ENCODE measurements around the gene WNK4.
"Not testable (repeated sequence)": the region's sequence is repeated elsewhere in the genome, so short reads cannot be mapped to it uniquely, and the experiment has no call there.

Gene WNK4

DNA sequence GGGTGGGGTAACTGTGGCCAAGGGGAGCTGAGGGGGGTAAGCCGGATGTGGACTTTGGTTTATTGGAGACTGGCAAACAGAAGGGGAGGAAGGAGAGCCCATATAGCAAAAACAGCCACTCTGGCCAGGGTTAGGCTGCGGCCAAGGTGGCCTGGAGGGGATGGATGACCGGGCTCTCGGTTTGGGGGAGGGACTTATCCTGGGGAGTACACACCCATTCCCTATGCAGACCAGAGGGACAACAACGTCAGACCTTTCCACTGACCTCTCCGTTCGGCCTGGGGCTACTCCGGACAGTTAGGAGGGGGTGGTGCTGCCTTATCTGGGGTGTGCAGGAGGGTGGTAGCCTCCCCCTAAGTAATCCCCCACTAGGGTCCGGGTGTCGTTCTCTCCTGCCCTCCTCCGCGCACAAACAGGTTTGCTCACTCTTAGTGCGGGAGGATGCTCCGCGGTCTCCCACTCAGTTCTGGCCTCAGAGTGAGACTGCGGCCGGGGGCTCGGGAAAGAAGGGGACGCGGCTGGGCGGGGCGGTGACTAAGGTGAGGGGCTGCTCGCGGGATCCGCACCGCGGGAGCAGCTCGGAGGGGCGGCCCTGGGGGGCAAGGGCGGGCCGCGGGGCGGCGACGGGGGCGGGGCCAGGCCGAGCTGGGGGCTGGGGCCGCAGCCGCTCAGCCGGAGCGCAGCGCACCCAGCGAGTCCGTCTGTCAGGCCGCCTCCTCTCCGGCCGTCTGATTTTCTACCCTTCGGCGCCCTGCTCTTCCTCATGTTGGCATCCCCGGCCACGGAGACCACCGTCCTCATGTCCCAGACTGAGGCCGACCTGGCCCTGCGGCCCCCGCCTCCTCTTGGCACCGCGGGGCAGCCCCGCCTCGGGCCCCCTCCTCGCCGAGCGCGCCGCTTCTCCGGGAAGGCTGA lies at the start of gene WNK4:
Gene WNK4 (plus strand): TSS at position 675 of the 915 bp plus-strand sequence. CDS start 89 bp downstream, at position 764.
- no peak for DNase-seq

- DNase-seq = no peak
Measured at GRCh38 chr17:42740699-42741098, 39.7 kb upstream of the WNK4 start.

- DNase-seq = not testable (repeated sequence)
Measured at GRCh38 chr17:42742916-42743315, 37.5 kb upstream of the WNK4 start.

GRCh38 chr17:42743595-42744282 lies 36.7 kb upstream of the WNK4 start:
- DNase-seq = no peak

DNA sequence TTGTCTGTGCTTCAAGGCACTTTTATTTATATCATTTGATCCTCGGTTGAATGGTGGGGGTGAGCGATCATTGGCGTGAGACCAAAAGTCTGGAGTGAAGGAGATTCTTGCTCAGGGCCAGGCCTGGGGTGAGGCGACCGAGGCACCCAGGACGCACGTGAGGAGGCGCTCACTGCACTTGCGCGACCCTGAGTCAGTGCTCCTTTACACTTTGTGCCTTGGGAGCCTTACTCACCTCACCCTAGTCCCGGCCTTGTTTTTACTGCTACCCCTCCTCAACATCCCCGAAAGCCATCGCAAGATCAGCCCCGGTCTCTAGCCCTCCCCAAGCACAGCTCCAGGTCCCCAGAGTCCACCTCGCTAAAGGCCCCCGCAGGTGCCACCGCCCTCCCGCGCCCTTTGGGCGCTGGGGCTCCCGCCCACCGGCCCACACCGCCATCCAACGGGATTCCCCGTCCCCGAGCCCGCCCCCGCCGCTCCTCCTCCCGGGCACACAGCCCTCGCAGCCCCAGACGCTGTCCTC lies 36.1 kb upstream of the WNK4 start:
- DNase-seq = peak; percentile 54 to 55

GRCh38 chr17:42744806-42745617 lies 35.4 kb upstream of the WNK4 start, which contains the start of gene EZH1:
TSS of gene EZH1 (minus strand) at chr17:42745040. CDS start at chr17:42728941, 16,099 bp downstream.
- DNase-seq = peak; percentile 92 to 93

- no peak for DNase-seq
Measured at GRCh38 chr17:42748202-42748907, 32.1 kb upstream of the WNK4 start.

DNA sequence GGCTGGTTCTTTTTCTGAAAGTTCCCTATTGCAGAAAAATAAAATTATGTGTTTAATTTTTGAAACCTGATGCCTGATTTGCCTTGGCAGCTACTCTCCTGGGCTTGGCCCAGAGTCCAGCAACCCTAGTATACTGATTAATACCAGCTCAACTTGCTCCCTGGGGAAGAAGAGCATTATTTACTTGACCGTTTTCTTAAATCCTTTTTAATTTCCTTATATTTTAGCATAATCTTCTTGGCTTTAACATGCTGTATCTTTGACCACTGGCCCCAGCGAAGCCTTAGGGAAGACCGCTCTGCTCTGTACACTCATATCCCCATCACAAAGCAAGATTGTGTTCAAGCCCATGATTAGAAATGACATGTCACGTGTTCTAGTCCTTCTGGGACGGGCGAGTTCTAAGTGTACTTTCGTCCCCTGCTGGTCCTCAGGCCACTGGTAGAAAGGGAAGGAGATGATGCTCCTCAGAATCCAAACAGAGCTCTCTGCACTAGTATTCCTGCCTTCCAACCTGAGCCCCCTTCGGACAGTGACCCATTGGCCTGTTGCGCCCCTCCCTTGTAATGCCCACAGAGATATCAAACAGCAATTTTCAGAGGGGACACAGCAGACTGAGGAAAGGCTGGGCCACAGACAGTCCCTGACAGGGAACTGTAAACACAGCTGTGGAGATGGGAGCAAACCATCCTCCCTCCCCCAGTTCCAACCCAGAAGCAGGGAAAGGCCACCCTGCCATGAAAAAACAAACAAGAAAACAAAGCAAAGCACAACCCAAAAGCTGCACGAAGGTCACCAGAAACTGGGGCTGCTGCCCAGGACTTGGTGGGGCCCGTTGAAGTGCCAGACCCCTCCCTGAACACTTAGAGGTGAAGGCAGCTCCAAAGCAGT lies 31.3 kb upstream of the WNK4 start:
- no peak for DNase-seq

DNA sequence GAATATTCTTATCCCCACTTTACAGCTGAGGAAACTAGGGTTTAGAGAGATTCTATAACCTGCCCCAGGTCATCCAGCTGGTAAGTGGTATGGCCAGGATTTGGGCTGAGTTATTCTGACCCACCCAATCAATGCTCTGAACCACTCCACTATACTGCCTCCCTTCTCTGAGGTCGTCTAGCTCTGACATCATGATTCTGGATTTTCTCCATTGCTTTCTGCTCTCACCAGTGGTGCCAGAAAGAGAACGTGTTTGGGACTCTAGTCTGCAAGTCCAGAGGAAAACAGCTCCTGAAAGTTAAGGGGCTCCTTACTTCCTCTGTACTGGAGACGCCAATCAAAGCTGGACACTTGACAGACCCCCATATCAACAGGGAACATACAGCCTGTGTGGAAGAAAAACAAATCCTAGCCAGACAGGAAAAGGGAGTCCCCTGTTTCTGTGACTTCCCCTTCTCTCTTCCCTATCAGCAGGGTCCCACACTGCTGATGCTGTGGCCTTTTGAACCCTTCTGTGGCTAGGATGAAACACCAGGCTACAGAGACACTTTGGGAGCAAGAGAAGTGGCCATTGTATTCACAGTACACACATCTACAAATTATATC lies 29.6 kb upstream of the WNK4 start:
- peak in 1 of 2 experiments; percentile 34 for DNase-seq

GRCh38 chr17:42751628-42752027 lies 28.8 kb upstream of the WNK4 start:
- DNase-seq = no peak

GRCh38 chr17:42754782-42755181 lies 25.6 kb upstream of the WNK4 start:
- DNase-seq = no peak

DNA sequence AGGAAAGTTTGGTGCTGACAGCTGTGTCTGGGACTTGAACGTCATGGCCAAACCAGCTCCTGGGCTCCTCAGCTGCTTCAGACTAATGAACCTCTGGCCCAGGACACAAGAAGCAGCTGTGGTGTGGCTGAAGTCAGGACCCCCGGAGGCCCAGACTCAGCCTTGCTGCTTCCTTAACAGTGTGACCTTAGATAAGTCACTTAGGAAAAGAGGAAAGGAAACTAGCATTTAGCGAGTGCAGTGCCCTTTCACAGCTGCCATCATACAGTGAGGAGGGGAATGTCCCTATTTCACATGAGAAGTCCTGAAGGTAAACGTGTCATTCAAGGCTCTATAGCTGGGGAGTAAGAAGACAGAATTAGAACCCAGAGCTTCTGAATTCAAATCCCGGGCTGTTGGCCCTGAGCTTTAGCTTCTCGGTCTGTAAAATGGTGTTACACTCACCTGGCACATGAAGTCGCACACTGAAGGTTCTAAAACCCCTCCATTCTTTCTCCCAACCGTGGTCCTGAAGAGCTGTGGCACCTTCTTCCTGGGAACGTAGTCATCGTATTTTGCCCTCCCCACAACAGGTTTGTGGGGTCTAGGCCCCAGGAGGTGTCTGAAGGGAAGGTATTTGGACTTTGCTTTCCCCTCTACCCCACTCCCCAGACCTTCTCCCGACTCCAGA lies 20.3 kb upstream of the WNK4 start:
- DNase-seq = no peak

DNA sequence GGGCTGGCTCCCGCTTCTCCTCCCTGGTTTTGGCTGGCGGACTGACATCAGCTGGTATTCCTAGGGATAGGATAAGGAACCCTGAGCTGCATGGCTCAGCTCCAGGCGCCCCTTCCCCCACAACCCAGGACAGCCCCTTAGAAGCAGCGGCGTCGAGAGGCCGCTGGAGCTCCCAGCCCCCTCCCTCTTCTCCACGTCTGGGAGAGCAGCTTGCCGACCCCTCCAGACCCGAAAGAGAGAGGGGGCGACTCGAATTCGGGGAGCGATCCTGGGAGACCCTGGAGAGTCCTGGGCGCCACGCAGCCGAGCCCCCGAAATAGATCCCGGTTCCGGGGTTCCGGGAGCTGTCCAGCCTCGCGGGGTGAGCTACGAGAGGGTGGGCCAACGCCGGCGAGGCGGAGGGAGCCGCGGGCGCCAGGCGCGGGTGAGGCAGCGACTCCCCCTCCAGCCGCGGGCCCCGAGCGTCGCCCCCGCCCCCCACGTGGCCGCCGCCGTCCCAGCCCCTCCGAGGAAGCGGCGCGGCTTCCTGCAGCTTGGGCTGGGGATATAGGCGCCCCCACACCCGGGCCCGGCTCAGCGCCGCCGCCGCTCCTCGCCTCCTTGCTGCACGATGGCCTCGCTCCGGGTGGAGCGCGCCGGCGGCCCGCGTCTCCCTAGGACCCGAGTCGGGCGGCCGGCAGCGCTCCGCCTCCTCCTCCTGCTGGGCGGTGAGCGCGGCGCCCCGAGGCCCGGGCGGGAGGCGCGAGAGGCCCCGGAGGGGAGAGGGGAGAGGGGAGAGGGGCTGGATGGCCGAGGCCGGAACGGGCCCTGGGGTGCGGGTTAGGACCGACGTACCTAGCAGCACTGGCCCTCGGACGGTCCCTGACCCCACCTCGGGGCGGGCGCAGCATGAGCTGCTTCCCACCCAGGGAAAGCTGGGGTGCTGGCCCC lies 19.5 kb upstream of the WNK4 start, which contains the start of gene RAMP2:
Gene RAMP2 (plus strand): TSS at position 576 of the 930 bp plus-strand sequence. CDS start 35 bp downstream, at position 611.
- DNase-seq = no peak

DNA sequence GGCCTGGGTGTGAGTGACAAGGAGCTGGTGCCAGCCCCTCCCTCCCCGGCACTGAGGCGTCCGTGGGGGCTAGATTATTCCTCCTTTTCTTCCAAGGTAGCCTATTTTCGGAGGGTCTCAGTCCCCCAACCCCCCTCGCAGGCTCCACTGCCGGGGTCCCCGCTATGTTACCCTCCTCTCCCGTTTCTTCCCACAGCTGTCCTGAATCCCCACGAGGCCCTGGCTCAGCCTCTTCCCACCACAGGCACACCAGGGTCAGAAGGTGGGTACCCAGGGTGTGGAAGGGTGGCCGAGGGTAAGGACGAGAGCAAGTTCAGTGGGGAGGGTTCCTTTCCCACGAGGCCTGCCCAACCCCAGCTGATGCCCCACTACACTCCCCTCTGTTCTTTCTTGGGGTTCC lies 18.8 kb upstream of the WNK4 start:
- DNase-seq = no peak

DNA sequence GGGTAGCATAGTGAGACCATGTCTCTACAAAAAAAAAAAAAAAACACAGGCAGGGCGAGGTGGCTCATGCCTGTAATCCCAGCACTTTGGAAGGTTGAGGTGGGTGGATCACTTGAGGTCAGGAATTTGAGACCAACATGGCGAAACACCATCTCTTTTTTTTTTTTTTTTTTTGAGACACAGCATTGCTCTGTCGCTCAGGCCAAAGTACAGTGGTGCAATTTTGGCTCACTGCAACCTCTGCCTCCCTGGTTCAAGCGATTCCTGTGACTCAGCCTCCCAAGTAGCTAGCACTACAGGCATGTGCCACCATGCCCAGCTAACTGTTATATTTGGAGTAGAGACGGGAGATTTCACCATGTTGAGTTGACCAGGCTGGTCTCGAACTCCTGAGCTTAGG lies 14.3 kb upstream of the WNK4 start:
- DNase-seq = no peak

GRCh38 chr17:42767512-42767911 lies 12.9 kb upstream of the WNK4 start:
- DNase-seq = peak in 1 of 2 experiments; percentile 39

- not testable (repeated sequence) for DNase-seq
Measured at GRCh38 chr17:42768006-42768405, 12.4 kb upstream of the WNK4 start.

DNA sequence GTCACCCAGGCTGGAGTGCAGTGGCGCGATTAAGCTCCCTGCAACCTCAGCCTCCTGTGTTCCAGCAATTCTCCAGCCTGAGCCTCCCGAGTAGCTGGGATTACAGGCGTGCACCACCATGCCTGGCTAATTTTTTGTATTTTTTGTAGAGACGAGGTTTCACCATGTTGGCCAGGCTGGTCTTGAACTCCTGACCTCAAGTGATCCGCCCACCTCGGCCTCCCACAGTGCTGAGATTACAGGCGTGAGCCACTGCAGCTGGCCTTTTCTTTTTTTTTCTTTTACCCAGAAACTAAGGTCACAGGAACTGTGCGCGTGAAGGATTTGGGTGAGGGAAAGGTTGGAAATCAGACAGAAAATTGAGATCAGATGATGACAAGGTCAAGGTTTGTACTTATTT lies 10.4 kb upstream of the WNK4 start:
- DNase-seq = not testable (repeated sequence)

DNA sequence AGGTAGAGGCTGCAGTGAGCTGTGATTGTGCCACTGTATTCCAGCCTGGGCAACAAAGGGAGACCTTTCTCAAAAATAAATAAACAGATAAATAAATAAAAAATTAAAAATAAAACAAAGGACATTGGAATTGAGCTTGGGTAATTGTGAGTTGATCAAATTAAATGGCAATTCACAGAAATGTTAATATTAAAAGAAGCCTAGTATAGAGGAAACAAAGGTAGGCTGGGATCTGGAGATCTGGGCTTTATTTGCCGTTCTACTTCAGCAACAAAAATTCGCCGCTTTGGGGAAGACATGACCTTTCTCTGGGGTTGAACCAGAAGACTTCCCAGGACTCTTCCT lies 7.5 kb upstream of the WNK4 start:
- DNase-seq = no peak

Measured in AML-193 (cell line).